H1 (cell line): ENCODE data around the gene FMOD.

Experiments
- BRCA1 ChIP-seq: IDR thresholded peaks from 2 replicates; pipeline ENCODE4 v1.6.1; 2012; ENCODE audit warnings: low read depth, low read length, improper control_type of control experiment
- CTCF ChIP-seq, 3 experiments: IDR thresholded peaks; 1 replicate in 2 of 3; 2 replicates in 1 of 3; pipeline versions ENCODE4 v1.5.1 to v1.6.1; 2011; ENCODE audit warnings: low read length in 3 of 3, mild to moderate bottlenecking in 3 of 3, inconsistent platforms in 2 of 3, low read depth in 1 of 3, moderate library complexity in 1 of 3; ENCODE audit not compliant: insufficient read depth in 1 of 3; ENCODE audit errors: control extremely low read depth in 1 of 3
- EP300 ChIP-seq, 2 experiments: IDR thresholded peaks; 1 replicate in 1 of 2; 2 replicates in 1 of 2; pipeline ENCODE4 v1.6.1; 2011 to 2012; ENCODE audit warnings: low read depth in 2 of 2, low read length in 2 of 2, mild to moderate bottlenecking in 2 of 2, borderline replicate concordance in 1 of 2, inconsistent platforms in 1 of 2, moderate library complexity in 1 of 2
- EZH2 ChIP-seq: fragments of 200-600 bp; sonication (generic); IDR thresholded peaks from 2 replicates; pipeline ENCODE4 v1.7.1; 2012; ENCODE audit warnings: low read depth, mild to moderate bottlenecking, moderate library complexity, low read length, inconsistent platforms; ENCODE audit not compliant: severe bottlenecking
- JUN ChIP-seq: IDR thresholded peaks from 2 replicates; pipeline ENCODE4 v1.6.1; 2011; ENCODE audit warnings: low read depth, mild to moderate bottlenecking, improper control_type of control experiment, low read length
- KDM1A ChIP-seq: fragments of 200-600, 300-600 bp; sonication (generic); IDR thresholded peaks from 2 replicates; pipeline ENCODE4 v1.7.1; 2016; ENCODE audit warnings: mild to moderate bottlenecking, low read length, borderline replicate concordance
- MAX ChIP-seq: IDR thresholded peaks from 2 replicates; pipeline ENCODE4 v1.6.1; 2012; ENCODE audit warnings: inconsistent platforms
- POLR2A ChIP-seq, 2 experiments: IDR thresholded peaks; 1 replicate in 1 of 2; 2 replicates in 1 of 2; pipeline ENCODE4 v1.6.1; 2011; ENCODE audit warnings: low read depth in 2 of 2, low read length in 2 of 2, mild to moderate bottlenecking in 2 of 2; ENCODE audit errors: control extremely low read depth in 1 of 2
- POLR2AphosphoS5 ChIP-seq: IDR thresholded peaks from 2 replicates; pipeline ENCODE4 v1.6.1; 2011; ENCODE audit warnings: low read depth, low read length
- SIX5 ChIP-seq: IDR thresholded peaks from 2 replicates; pipeline ENCODE4 v1.6.1; 2011; ENCODE audit warnings: mild to moderate bottlenecking, low read depth, low read length
- USF2 ChIP-seq: IDR thresholded peaks from 2 replicates; pipeline ENCODE4 v1.6.1; 2011; ENCODE audit warnings: low read length, improper control_type of control experiment

GRCh38 chr1:203359010-203359571, 8.2 kb upstream of the FMOD start:
- TF ChIP-seq SIX5 (no peak), JUN (no peak), POLR2A (IDR thresholded peaks at IDR 0.05; ENCODE audit: control extremely low read depth in 1 of 2, low read depth in 2 of 2, low read length in 2 of 2) (no peak), BRCA1 (no peak), CTCF (IDR thresholded peaks at IDR 0.05; ENCODE audit: control extremely low read depth in 1 of 3, insufficient read depth in 1 of 3, low read depth in 1 of 3, low read length in 3 of 3) (no peak), EP300 (IDR thresholded peaks at IDR 0.05; ENCODE audit: borderline replicate concordance in 1 of 2, low read depth in 2 of 2, low read length in 2 of 2) (no peak), EZH2 (no peak), POLR2AphosphoS5 (no peak), KDM1A (no peak), MAX (no peak), USF2 (no peak)
